Activated T-cell treated with anti-CD3 and anti-CD28 coated beads for 48 hours (primary cell): ENCODE data around the gene SUMO3.
"Not testable (repeated sequence)": the region's sequence is repeated elsewhere in the genome, so short reads cannot be mapped to it uniquely, and the experiment has no call there.

ENCODE experiments used
- DNase-seq: peaks from one replicate; pipeline ENCODE4 v3.0.0-alpha.2; 2020; ENCODE audit warnings: low read depth

The SUMO3 gene

GRCh38 chr21:44846485-44847260, 28.8 kb upstream of the SUMO3 start:
- DNase-seq: peak; percentile 35

DNA sequence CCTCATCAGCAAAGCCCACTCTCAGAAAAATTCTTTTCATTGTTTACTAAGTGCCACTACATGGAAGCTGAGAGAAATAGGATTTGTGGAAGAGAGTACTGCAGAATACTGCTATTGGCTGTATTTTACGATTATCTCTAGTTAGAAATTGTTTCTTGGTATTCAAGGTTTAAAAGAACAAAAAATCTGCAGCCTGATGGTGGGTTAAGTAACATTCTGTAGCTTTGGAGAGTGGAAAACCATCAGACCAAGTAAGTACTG, 28.3 kb upstream of the SUMO3 start:
- DNase-seq: no peak

DNA sequence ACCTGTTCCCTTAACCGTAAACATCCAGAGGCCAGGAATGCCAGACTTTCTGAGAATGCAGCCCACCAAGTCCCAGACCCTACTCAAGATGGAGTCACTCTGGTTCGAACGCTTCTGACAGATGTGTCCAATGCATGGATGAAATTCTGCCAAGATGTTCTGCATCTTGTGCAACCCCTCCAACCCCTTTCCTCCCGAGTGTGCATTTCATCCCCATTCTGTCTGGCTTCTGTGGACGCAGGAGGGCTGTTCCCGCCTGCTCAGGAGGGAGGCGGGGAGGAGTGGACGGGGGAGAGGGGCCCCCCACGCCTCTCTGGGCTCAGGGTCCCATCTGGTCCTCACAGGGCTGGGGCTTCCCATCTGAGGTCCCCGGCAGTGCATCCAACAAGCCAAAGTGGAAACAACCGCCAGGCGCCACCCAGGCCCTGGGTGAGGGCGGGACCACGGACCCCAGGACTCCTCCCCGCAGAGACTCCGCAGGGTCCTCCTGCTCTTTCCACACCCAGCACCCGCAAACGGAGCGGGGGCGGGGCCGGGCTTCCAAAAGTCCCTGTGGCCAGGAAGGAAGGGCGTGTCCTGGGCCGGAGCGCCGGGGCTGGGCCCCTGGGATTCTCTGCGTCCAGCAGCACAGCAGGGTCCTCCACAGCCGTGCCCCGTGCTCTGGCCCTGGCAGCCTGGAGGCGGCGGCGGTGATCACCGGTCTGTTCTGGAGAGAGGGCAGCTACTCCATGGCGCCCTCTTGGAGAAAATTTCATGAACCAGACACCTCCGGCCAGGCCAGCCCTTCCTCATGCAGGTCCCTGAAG, 27.8 kb upstream of the SUMO3 start:
- peak; percentile 61 for DNase-seq

- DNase-seq: no peak
Measured at GRCh38 chr21:44844256-44844655, 26.4 kb upstream of the SUMO3 start.

DNA sequence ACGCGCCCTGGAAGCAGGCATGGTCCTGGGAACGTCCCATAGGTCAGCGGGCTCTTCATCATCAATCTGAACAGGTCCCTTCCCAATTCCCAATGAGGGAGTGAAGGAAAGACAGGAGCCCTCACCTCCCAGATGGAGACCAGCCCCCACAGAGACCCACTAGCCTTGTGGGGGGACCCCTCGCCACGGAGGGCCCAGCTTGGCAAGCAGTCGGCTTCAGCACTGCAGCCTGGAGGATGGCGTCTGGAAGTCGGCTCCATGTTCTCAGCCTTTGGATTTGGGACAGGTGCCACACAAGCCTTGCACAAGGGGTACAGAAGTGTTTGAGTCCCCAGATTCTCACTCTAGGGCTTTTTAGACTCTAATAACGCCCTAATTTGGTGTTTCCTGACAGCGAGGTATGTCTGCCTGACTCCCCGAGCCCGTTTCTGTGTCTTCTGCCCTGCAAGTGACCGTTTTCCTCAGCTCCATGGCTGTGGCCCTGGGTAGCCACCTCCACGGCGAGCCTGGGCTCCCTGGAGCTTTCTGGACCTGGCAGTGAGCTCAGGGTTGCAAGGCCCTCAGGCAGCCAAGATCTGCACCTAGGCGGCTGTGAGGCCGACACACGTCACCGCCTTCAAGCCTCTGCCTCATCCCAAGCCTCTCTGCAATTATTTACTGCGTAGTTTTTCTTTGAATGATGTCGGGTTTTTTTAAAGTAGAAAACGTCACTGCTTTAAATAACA, 25.0 kb upstream of the SUMO3 start:
- DNase-seq: no peak

GRCh38 chr21:44842087-44842486, 24.2 kb upstream of the SUMO3 start:
- DNase-seq: no peak

GRCh38 chr21:44840771-44841170, 22.9 kb upstream of the SUMO3 start:
- DNase-seq: no peak

DNA sequence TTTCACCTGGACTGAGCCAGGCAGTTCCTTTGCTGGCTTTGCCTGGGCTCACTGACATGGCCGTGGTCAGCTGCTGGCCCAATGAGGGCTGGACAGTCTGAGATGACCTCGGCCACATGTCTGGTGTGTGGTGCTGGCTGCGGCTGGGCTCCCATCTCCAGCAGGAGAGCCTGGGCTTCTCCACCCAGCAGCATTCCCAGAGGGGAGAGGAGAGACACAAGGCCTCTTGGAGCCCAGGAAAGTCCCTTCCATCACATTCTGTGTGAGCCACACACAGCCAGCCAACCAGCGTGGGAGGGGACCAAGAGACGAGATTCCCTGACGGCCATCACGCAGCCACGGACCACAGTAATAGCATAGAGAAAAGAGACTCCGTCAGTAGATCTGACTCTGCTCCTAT, 21.1 kb upstream of the SUMO3 start:
- no peak for DNase-seq

DNA sequence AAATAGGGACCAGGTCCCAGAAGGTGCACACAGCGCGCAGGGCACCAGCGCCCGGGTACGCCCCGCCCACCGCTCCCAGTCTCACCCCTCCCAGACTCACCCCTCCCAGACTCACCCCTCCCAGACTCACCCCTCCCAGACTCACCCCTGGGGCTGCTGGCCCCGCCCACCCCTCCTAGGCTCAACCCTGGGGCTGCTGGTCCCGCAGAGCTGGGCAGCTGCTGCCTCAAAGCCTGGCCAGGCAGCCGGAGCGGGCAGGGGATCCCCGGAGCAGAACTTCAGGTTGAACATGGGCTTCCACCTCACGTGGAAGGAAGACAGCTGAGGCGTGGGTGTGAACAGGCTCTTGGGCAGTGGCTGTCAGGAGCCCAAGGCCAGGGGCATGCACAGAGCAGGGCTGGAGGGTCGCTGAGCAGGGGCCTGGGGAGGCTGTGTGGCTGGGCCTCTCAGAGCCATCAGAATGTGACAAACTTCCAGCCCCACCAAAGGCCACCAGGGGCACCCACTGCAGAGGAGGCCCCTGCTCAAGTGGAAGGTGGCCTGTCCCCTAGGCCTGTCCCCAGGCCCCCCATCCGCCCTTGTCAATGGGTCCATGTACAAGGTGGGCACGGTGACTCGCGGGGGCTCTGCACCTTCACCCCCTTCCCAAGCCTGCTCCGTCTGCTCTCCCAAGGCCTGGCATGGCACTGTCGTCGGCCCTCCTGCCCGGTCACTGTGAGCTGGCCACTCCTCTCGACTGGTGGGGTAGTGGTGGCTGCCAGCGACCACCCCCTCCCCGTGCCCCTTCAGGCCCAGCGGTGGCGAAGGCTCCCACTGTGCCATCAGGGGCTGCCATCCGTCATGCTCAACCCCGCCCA, 20.4 kb upstream of the SUMO3 start:
- DNase-seq: no peak

DNA sequence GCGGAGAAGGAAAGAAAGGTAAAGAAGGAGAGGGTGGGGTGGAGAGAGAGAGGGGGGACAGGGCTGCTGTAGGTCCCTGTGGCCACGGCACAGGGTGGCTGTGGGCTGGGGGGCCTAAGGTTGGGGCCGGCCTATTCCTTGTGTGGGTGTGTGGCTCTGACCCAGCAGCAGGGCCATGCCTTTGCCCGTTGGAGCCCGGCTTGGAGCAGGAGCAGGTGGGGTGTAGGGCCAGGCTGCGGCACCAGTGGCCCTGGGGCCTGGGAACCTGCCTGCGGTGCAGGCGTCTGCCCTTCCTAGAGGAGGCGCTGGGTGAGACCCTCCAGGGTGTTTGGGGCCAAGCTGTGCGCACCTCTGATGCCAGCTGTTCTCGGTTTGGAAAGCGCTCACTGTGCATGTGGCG, 19.7 kb upstream of the SUMO3 start:
- DNase-seq: no peak

GRCh38 chr21:44836666-44837471, 19.0 kb upstream of the SUMO3 start:
- no peak for DNase-seq

GRCh38 chr21:44836349-44836665, 18.4 kb upstream of the SUMO3 start:
- no peak for DNase-seq

GRCh38 chr21:44835647-44835973, 17.7 kb upstream of the SUMO3 start:
- no peak for DNase-seq

DNA sequence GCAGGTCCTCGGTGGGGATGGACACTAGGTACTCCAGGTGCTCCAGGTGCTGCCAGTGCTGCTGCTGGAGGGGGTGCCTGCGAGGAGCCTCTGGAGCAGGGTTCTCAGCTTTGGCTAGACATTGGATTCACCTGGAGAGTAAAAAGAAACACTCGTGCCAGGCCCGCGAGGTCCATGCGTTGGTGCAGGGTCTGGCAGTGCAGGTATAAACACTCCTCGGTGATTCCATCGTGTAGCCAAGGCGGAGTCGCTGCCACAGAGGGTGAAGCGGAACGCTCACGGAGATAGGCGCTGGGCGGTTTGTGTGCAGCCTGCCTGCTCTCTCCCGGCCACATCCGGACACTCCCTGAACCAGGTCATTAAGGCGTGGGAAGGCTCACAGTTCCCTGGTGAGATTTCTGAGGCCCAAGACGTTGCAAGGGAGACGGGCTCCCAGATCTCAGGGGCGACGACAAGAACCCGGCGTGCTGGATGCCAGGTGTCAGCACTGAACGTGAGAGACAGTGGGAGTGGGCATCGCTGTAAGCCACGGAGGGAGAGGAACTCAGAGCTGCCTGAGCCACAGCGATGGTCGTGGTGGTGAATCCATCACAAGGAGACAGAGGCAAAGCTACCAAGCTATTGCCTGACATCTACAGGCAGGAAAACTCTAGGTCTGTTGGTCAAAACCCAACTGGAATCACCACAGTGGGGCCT, 17.2 kb upstream of the SUMO3 start:
- DNase-seq: no peak

- DNase-seq: no peak
Measured at GRCh38 chr21:44834231-44834950, 16.5 kb upstream of the SUMO3 start.

GRCh38 chr21:44833663-44834062, 15.8 kb upstream of the SUMO3 start:
- no peak for DNase-seq

DNA sequence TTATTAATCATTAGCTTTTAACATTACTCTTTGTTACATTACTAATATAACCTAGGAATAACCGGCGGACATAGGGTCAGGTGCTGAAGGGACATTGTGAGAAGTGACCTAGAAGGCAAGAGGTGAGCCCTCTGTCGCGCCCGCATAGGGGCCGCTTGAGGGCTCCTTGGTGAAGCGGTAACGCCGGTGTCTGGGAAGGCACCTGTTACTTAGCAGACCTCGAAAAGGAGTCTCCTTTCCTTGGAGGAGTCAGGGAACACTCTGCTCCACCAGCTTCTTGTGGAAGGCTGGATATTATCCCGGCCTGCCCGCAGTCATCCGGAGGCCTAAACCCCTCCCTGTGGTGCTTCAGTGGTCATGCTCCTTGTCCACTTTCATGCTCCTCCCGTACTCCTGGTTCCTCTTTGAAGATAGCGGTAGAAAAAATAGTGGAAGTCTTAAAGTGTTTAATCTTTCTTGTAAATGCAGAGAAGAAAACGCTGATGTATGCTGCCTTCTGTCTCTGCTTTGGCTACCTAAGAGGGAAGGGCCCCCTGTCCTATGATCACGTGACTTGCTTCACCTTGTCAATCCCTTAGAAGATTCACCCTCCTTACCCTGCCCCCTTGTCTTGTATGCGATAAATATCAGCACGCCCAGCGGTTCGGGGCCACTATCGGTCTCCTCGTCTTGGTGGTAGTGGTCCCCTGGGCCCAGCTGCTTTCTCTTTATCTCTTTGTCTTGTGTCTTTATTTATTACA, 14.8 kb upstream of the SUMO3 start:
- DNase-seq: not testable (repeated sequence)

- no peak for DNase-seq
Measured at GRCh38 chr21:44831227-44831860, 13.5 kb upstream of the SUMO3 start.

GRCh38 chr21:44829507-44830092, 11.7 kb upstream of the SUMO3 start:
- no peak for DNase-seq
